ENCODE results near the gene SLC5A10.
"Not testable (repeated sequence)": the region's sequence is repeated elsewhere in the genome, so short reads cannot be mapped to it uniquely, and the experiment has no call there.

- TF ChIP-seq, protein P1, sequence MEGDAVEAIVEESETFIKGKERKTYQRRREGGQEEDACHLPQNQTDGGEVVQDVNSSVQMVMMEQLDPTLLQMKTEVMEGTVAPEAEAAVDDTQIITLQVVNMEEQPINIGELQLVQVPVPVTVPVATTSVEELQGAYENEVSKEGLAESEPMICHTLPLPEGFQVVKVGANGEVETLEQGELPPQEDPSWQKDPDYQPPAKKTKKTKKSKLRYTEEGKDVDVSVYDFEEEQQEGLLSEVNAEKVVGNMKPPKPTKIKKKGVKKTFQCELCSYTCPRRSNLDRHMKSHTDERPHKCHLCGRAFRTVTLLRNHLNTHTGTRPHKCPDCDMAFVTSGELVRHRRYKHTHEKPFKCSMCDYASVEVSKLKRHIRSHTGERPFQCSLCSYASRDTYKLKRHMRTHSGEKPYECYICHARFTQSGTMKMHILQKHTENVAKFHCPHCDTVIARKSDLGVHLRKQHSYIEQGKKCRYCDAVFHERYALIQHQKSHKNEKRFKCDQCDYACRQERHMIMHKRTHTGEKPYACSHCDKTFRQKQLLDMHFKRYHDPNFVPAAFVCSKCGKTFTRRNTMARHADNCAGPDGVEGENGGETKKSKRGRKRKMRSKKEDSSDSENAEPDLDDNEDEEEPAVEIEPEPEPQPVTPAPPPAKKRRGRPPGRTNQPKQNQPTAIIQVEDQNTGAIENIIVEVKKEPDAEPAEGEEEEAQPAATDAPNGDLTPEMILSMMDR (IDR thresholded peaks at IDR 0.05): not testable (repeated sequence)
- not testable (repeated sequence) for TF ChIP-seq ZFX (IDR thresholded peaks at IDR 0.05; ENCODE audit: borderline replicate concordance)
These were observed 77.8 kb downstream of the SLC5A10 start for GRCh38 chr17:19029740-19030139.
